B cell (primary cell): ENCODE measurements around the gene RHOT1. TPM values are rescaled to one million over a fixed set of nuclear protein-coding genes. Genes with fewer than 3 reads are reported as not detected.

Experiments used
- ATAC-seq: fragments of 200-7000 bp; cut with Tn5 transposase; one replicate; pipeline ENCODE4 v1.10.0; 2021; ENCODE audit warnings: low read depth, mild to moderate bottlenecking, moderate number of reproducible peaks, moderate library complexity
- CTCF ChIA-PET: fragments of 350-600 bp; sonication (Branson Sonifier 250); formaldehyde crosslinking; loops from one replicate; lab custom pipeline; 2021; ENCODE audit warnings: antibody characterized with exemption, inconsistent platforms; lab: Charles Lee
- POLR2A ChIA-PET: fragments of 350-600 bp; sonication (Branson Sonifier 250); formaldehyde crosslinking; loops from one replicate; lab custom pipeline; 2021; ENCODE audit warnings: antibody characterized with exemption; lab: Charles Lee
- DNase-seq: peaks from one replicate; pipeline ENCODE4 v3.0.0; 2013
- H2AFZ ChIP-seq: 2 replicates; pipeline ENCODE4 v1.6.1; 2012; ENCODE audit warnings: mild to moderate bottlenecking, low read depth, low read length; ENCODE audit not compliant: insufficient read depth, poor library complexity, severe bottlenecking
- H3K27ac ChIP-seq, 2 donors: 1 replicate in 1 of 2; 2 replicates in 1 of 2; pipeline ENCODE4 v1.5.1; 2012 to 2013; ENCODE audit warnings: low read length in 2 of 2, mild to moderate bottlenecking in 2 of 2, moderate library complexity in 1 of 2
- H3K27me3 ChIP-seq, 4 experiments: fragments of 200-600 bp in 1 of 4; sonication (generic) in 1 of 4; replicated peaks in 1 of 4; 1 replicate in 2 of 4; 2 replicates in 2 of 4; pipeline versions ENCODE4 v1.6.1 to v1.7.0; 2013 to 2016; ENCODE audit warnings: low read length in 3 of 4, mild to moderate bottlenecking in 2 of 4, mixed read lengths in 1 of 4, moderate library complexity in 1 of 4; ENCODE audit not compliant: insufficient read depth in 4 of 4, control insufficient read depth in 3 of 4; ENCODE audit errors: control extremely low read depth in 1 of 4
- H3K36me3 ChIP-seq, 2 experiments: replicated peaks in 1 of 2; 1 replicate in 1 of 2; 2 replicates in 1 of 2; pipeline versions ENCODE4 v1.6.1 to v1.7.1; 2013; ENCODE audit warnings: low read length in 1 of 2; ENCODE audit not compliant: insufficient read depth in 2 of 2, control insufficient read depth in 1 of 2; ENCODE audit errors: control extremely low read depth in 1 of 2, extremely low read depth in 1 of 2
- H3K4me1 ChIP-seq, 2 donors: fragments of 200-600 bp in 1 of 2; sonication (generic) in 1 of 2; 1 replicate in 1 of 2; 2 replicates in 1 of 2; pipeline versions ENCODE4 v1.5.1 to v1.6.1; 2013 to 2017; ENCODE audit warnings: low read length in 2 of 2; ENCODE audit not compliant: control insufficient read depth in 2 of 2, insufficient read depth in 2 of 2
- H3K4me2 ChIP-seq: replicated peaks from 2 replicates; pipeline ENCODE3; 2012; ENCODE audit warnings: mild to moderate bottlenecking, low read depth, low read length; ENCODE audit not compliant: poor library complexity, severe bottlenecking
- H3K4me3 ChIP-seq, 5 experiments: fragments of 200-600 bp in 1 of 5; sonication (generic) in 1 of 5; 1 replicate in 3 of 5; 2 replicates in 2 of 5; pipeline versions ENCODE4 v1.5.1 to v1.7.0; 2011 to 2016; ENCODE audit warnings: low read length in 4 of 5, mild to moderate bottlenecking in 4 of 5, low read depth in 2 of 5, control low read depth in 1 of 5, moderate library complexity in 1 of 5; ENCODE audit not compliant: insufficient read depth in 1 of 5; ENCODE audit errors: control extremely low read depth in 1 of 5, extremely low read depth in 1 of 5
- H3K79me2 ChIP-seq: fragments of 200-600 bp; sonication (generic); one replicate; pipeline ENCODE4 v1.6.0; 2016; ENCODE audit warnings: low read length; ENCODE audit not compliant: control insufficient read depth, insufficient read depth
- H3K9ac ChIP-seq: fragments of 200-600 bp; sonication (generic); 2 replicates; pipeline ENCODE4 v1.6.1; 2017; ENCODE audit warnings: mild to moderate bottlenecking, low read length, moderate library complexity
- H3K9me3 ChIP-seq, 3 donors: one replicate each; pipeline versions ENCODE4 v1.6.1 to v1.7.1; 2013; ENCODE audit warnings: low read length in 2 of 3; ENCODE audit not compliant: control insufficient read depth in 2 of 3, insufficient read depth in 1 of 3; ENCODE audit errors: control extremely low read depth in 1 of 3
- H4K20me1 ChIP-seq: 2 replicates; pipeline ENCODE4 v1.6.0; 2012; ENCODE audit warnings: mild to moderate bottlenecking, low read length; ENCODE audit not compliant: insufficient read depth, control insufficient read depth, poor library complexity, severe bottlenecking
- H3K27ac Mint-ChIP-seq: one replicate; pipeline ENCODE4 v1.8.0; 2021; ENCODE audit warnings: mixed read lengths
- H3K27me3 Mint-ChIP-seq: one replicate; pipeline ENCODE4 v1.8.0; 2021; ENCODE audit warnings: mixed read lengths
- H3K4me1 Mint-ChIP-seq: one replicate; pipeline ENCODE4 v1.8.0; 2021; ENCODE audit warnings: mixed read lengths
- H3K4me3 Mint-ChIP-seq: one replicate; pipeline ENCODE4 v1.8.0; 2021; ENCODE audit warnings: mixed read lengths
- H3K9me3 Mint-ChIP-seq: one replicate; pipeline ENCODE4 v1.8.0; 2022; ENCODE audit warnings: mixed read lengths; ENCODE audit not compliant: insufficient read depth
- CTCF ChIP-seq: fragments of 200-600 bp; IDR thresholded peaks from one replicate; pipeline ENCODE4 v1.8.0; 2022; ENCODE audit warnings: antibody characterized with exemption, mild to moderate bottlenecking
- EZH2 ChIP-seq: IDR thresholded peaks from 2 replicates; pipeline ENCODE4 v1.6.1; 2012; ENCODE audit warnings: borderline replicate concordance, low read depth, mild to moderate bottlenecking, moderate library complexity, low read length; ENCODE audit not compliant: insufficient read depth, poor library complexity, severe bottlenecking
- WGBS: methylation state at CpG from one replicate; pipeline ENCODE4 v1.1.5; 2013; ENCODE audit warnings: missing lambda C conversion rate; ENCODE audit not compliant: insufficient coverage; 5-methylcytosine and 5-hydroxymethylcytosine counted together
- intact Hi-C: fragments of 100-400 bp; cut with micrococcal nuclease; formaldehyde crosslinking; loops from one replicate; pipeline ENCODE4 v1.10.0; 2022
- polyA plus RNA-seq: library from polyadenylated mRNA; depleted of rRNA; stranded (reverse); fragments of >200 nt; gene quantifications from 2 replicates; pipeline ENCODE4 v1.2.3, GENCODE V29; 2012
- total RNA-seq, 2 donors: library from RNA; stranded (reverse); fragments of 120-200 nt in 1 of 2; gene quantifications; 1 replicate in 1 of 2; 2 replicates in 1 of 2; pipeline versions ENCODE4 v1.2.3 to v1.2.4, GENCODE V29; 2013 to 2022

Gene RHOT1
- total and polyA plus RNA-seq, 2 donors (not counting 1 experiment from before 2014, with no cell fraction given) = 24.6 to 24.7 TPM

GRCh38 chr17:32227910-32228309 lies 85.6 kb downstream of the RHOT1 start:
- CTCF ChIA-PET = no interaction called here
- Histone ChIP-seq H4K20me1 (no peaks in the 10 kb centered on the region), H3K27ac (no peak overlapping the region), H2AFZ (no peak overlapping the region), H3K4me1 (no peaks in the 10 kb centered on the region), H3K4me3 (no peak overlapping the region), H3K9ac (no peak overlapping the region), H3K9me3 (no peaks in the 10 kb centered on the region), H3K4me2 (no peak overlapping the region), H3K27me3 (no peaks in the 10 kb centered on the region), H3K79me2 (no peaks in the 10 kb centered on the region), H3K36me3 (no peaks in the 10 kb centered on the region)
- WGBS = 99% methylated on average over 9 of the region's 9 CpGs
- Mint-ChIP-seq H3K9me3 (no peaks in the 10 kb centered on the region), H3K4me3 (no peak overlapping the region), H3K27ac (no peak overlapping the region), H3K4me1 (peaks cover 3% of the 10 kb centered on the region), H3K27me3 (no peaks in the 10 kb centered on the region)
- ATAC-seq = no peak
- TF ChIP-seq CTCF = no peak
- TF ChIP-seq EZH2 = no peak
- POLR2A ChIA-PET = no interaction called here
- DNase-seq = no peak
- intact Hi-C loops = no loop called here

GRCh38 chr17:32235588-32235987 lies 93.3 kb downstream of the RHOT1 start:
- peaks cover 1% of the 10 kb centered on the region for H3K4me1 Mint-ChIP-seq
- no peaks in the 10 kb centered on the region for H3K27me3 ChIP-seq
- H3K9ac ChIP-seq = no peak overlapping the region
- TF ChIP-seq EZH2 (no peak), CTCF (no peak)
- no peaks in the 10 kb centered on the region for H3K79me2 ChIP-seq
- intact Hi-C loops = no loop called here
- no peak overlapping the region for H3K4me2 ChIP-seq
- H3K27ac Mint-ChIP-seq = no peak overlapping the region
- H3K27me3 Mint-ChIP-seq = no peaks in the 10 kb centered on the region
- no peak overlapping the region for H3K4me3 ChIP-seq
- no peaks in the 10 kb centered on the region for H4K20me1 ChIP-seq
- ATAC-seq (no peak), DNase-seq (no peak)
- no peaks in the 10 kb centered on the region for H3K4me1 ChIP-seq
- H3K9me3 ChIP-seq = no peaks in the 10 kb centered on the region
- no peak overlapping the region for H3K4me3 Mint-ChIP-seq
- no peak overlapping the region for H3K27ac ChIP-seq
- POLR2A ChIA-PET = no interaction called here
- CTCF ChIA-PET = no interaction called here
- no peaks in the 10 kb centered on the region for H3K36me3 ChIP-seq
- WGBS = no CpG with 5 or more reads among the region's 2 CpGs
- no peaks in the 10 kb centered on the region for H3K9me3 Mint-ChIP-seq
- no peak overlapping the region for H2AFZ ChIP-seq
